ENCODE data around the gene NDUFS7. TPM values are rescaled to one million over a fixed set of nuclear protein-coding genes. Genes with fewer than 3 reads are reported as not detected.
A peak's percentile ranks its signal among the peaks of the same experiment; 100 is the strongest.

The NDUFS7 gene
- total and polyA plus RNA-seq, 10 of the 15 experiments (the other 5 are each of a cell fraction or from before 2014, with no cell fraction given), result 5.1 to 282 (median 92.9) TPM

GRCh38 chr19:1336079-1336684 is 47.5 kb upstream of the NDUFS7 start:
- Histone ChIP-seq H3K4me2 (ENCODE audit: control insufficient read depth, insufficient read depth) (peak overlapping the region; percentile 20; the same call in 1 of the 2 replicates), H3K4me3 (no peak overlapping the region), H4K20me1 (ENCODE audit: control insufficient read depth, insufficient read depth) (no peaks in the 10 kb centered on the region), H3K9me3 (replicated peaks; ENCODE audit: control insufficient read depth, insufficient read depth, low read length) (no peaks in the 10 kb centered on the region), H3K27me3 (replicated peaks in 1 of 2; ENCODE audit: control insufficient read depth in 2 of 2, insufficient read depth in 2 of 2, low read length in 1 of 2) (no peaks in the 10 kb centered on the region; a peak in 1 of 4 replicates), H3K79me2 (ENCODE audit: control insufficient read depth, insufficient read depth, low read length) (no peaks in the 10 kb centered on the region), H3K9ac (ENCODE audit: control insufficient read depth, insufficient read depth, low read length) (no peak overlapping the region), H2AFZ (ENCODE audit: control insufficient read depth, low read depth, low read length) (no peak overlapping the region), H3K36me3 (ENCODE audit: control insufficient read depth in 2 of 2, insufficient read depth in 2 of 2, low read length in 1 of 2) (no peaks in the 10 kb centered on the region), H3K27ac (ENCODE audit: control insufficient read depth, insufficient read depth) (no peak overlapping the region), H3K4me1 (ENCODE audit: control insufficient read depth, insufficient read depth, low read length) (peaks cover 3% of the 10 kb centered on the region; the same call in 1 of the 2 replicates)
- no peak for FAIRE-seq
- in situ Hi-C loops (cut with MboI) (no loop called here), intact Hi-C loops (cut with micrococcal nuclease; ENCODE audit: unreplicated experiment) (no loop called here)
- ChIA-PET POLR2A (no interaction called here), SMC1A (ENCODE audit: uncharacterized antibody, unreplicated experiment) (interaction anchor here (0.5 kb wide), 1 partner anchor 10 kb away, joined by 4 read pairs; no protein-coding TSS in a partner anchor), RAD21 (ENCODE audit: unreplicated experiment) (no interaction called here), CTCF (interaction anchor here (0.6 kb wide), 1 partner anchor 101 kb away, joined by 3 read pairs; no protein-coding TSS in a partner anchor)
- no TSS peak for BruUV-seq (replicated peaks)
- DNase-seq (ENCODE audit: low read depth, low spot score), result peak; percentile 26
- peak; percentile 77 for ATAC-seq
- 11% methylated on average over 22 of the region's 22 CpGs for WGBS (ENCODE audit: insufficient coverage, insufficient replicate concordance, low lambda C conversion rate, missing lambda C conversion rate)
- TF ChIP-seq PML (IDR thresholded peaks at IDR 0.05; ENCODE audit: low read length), result no peak
- TF ChIP-seq BCL11A (IDR thresholded peaks at IDR 0.05; ENCODE audit: low read depth, low read length), result no peak
- peak; percentile 32; the same call in 1 of the 2 replicates for TF ChIP-seq TBL1XR1 (IDR thresholded peaks at IDR 0.05; ENCODE audit: low read depth, low read length)
- TF ChIP-seq GABPA (IDR thresholded peaks at IDR 0.05; ENCODE audit: low read depth), result no peak
- no peak for TF ChIP-seq PRDM15 (CRISPR knock-in tag; IDR thresholded peaks at IDR 0.05)
- peak; percentile 81 for TF ChIP-seq MEF2A (IDR thresholded peaks at IDR 0.05; ENCODE audit: insufficient read depth, low read depth, low read length)
- peak in 1 of 2 experiments; percentile 64; a peak in 2 of 3 replicates for TF ChIP-seq EGR1 (IDR thresholded peaks at IDR 0.05; ENCODE audit: borderline replicate concordance in 1 of 2, low read depth in 2 of 2, low read length in 2 of 2)
- 0 out of 2 replicates have a peak, but pooled peaks have one; percentile 11 for TF ChIP-seq RUNX3 (IDR thresholded peaks at IDR 0.05; ENCODE audit: low read length)
- peak; percentile 32; the same call in 1 of the 2 replicates for TF ChIP-seq SPI1 (IDR thresholded peaks at IDR 0.05; ENCODE audit: borderline replicate concordance, insufficient read depth, low read depth, low read length)
- TF ChIP-seq IKZF2 (IDR thresholded peaks at IDR 0.05), result peak in 1 of 2 experiments; percentile 20; a peak in 1 of 4 replicates
- TF ChIP-seq MEF2B (IDR thresholded peaks at IDR 0.05; ENCODE audit: partially characterized antibody, poor library complexity, severe bottlenecking), result peak; percentile 90
- TF ChIP-seq, protein P1, sequence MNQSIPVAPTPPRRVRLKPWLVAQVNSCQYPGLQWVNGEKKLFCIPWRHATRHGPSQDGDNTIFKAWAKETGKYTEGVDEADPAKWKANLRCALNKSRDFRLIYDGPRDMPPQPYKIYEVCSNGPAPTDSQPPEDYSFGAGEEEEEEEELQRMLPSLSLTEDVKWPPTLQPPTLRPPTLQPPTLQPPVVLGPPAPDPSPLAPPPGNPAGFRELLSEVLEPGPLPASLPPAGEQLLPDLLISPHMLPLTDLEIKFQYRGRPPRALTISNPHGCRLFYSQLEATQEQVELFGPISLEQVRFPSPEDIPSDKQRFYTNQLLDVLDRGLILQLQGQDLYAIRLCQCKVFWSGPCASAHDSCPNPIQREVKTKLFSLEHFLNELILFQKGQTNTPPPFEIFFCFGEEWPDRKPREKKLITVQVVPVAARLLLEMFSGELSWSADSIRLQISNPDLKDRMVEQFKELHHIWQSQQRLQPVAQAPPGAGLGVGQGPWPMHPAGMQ (IDR thresholded peaks at IDR 0.05; ENCODE audit: borderline replicate concordance), result no peak
- TF ChIP-seq BHLHE40 (IDR thresholded peaks at IDR 0.05; ENCODE audit: borderline replicate concordance in 1 of 2, low read depth in 2 of 2, low read length in 1 of 2), result 0 out of 4 replicates have a peak, but pooled peaks of 1 of the 2 experiments have one; percentile 10
- TF ChIP-seq MXI1 (IDR thresholded peaks at IDR 0.05; ENCODE audit: low read depth, low read length), result peak; percentile 32; the same call in 1 of the 2 replicates
- TF ChIP-seq BCLAF1 (IDR thresholded peaks at IDR 0.05), result no peak

Data from GM12878 (cell line).